KG1 (cell line): ENCODE data around the gene CUX1.
"Not testable (repeated sequence)": the region's sequence is repeated elsewhere in the genome, so short reads cannot be mapped to it uniquely, and the experiment has no call there.

Experiments used
- DNase-seq: peaks from one replicate; lab custom pipeline; 2025; lab: John Stamatoyannopoulos, UW

CUX1 gene

DNA sequence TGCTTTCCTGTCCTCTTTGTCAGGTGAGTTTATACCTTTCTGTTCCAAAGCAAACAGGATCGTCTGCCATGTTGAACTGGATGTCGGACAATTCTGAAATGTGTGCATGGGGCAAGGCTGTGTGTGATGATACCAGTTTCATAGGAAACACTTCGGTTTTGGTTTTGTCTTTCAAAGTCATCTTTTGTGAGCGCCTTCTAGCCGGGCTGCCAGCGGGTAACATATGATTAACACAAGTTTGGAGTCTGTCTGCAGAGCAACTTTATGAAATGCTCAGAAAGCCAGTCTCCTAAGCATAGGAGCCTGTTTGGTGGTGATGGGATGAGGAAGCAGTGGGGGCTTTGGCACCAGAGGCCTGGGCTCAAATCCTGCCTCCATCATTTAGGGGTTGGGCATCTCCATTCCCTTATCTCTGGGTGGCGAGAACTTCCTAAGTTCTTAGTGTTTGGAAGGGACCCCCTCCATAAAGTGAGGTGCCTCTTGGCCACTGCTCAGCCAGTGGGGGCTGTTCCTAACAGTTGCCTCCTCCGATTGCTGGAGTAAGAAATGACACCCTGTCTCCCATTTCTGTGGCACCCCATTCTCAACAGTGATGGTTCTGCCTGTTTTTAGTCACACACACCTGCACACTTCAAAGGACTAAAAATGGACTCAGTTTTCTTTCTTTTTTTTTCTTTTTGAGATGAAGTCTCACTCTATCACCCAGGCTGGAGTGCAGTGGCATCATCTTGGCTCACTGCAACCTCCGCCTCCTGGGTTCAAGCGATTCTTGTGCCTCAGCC lies 36.8 kb downstream of the CUX1 start:
- no peak for DNase-seq

DNA sequence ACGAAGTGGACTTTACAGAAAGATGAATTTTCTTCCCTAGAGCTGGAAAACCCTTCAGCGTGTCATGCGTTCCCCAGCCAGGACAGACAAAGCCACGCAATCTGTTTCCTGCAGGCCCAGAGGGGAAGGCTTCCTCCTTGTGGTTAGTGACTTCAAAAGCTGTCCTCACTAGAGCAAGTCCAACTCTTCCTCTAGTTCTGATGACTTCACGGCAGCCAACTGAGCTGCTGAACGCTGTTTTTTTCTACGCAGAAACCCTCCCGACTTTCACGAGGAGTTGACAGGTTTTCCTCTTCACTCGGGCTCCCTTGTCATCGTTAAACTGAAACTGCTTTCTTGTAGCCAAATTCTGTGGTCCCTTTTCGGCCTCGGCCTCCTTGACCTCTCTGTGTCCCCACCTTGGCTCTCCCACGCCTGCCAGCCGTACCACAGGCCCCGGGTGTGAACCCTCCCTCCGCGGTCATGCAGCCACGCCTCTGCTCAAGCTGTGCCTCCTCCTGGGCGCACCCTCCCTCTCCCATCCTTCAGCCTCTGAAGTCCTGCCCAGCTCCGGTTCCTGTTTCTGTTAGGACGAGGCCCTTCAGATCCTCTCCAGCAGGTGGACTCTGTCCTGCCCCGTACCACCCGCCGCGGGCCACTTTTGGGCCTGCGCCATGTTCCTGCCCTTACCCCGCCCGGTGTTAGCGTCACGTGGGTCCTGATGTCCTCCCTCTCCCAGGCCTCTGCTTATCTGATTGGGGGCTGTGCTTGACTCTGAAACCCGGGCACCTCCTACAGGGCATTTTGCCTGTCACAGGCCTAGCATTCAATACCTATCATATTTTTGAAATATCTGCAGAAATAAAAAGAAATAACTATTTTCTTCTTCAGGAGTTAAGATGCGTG lies 39.3 kb downstream of the CUX1 start:
- DNase-seq, result peak; percentile 57

DNA sequence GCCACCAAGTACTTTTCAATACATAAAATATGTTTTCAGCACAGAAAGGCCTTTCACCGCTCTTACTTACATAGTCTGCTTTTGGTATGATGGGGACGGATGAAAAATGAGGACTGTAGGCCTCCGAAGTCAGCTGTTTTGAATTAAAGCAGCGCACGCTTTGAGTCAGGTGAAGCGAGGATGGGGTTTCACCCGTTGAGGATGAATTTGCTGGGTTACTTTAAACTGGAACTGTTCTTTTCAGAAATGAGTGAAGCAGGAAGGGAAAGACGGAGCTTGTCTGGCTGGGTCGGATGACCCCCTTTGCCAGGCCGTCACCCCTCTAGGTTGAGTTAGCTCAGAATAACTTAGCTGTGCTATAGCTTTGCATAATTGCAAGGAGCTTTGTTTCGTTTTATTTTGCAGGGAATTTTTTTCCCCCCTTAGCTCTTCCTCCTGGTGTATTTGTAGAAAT lies 40.0 kb downstream of the CUX1 start:
- no peak for DNase-seq

DNA sequence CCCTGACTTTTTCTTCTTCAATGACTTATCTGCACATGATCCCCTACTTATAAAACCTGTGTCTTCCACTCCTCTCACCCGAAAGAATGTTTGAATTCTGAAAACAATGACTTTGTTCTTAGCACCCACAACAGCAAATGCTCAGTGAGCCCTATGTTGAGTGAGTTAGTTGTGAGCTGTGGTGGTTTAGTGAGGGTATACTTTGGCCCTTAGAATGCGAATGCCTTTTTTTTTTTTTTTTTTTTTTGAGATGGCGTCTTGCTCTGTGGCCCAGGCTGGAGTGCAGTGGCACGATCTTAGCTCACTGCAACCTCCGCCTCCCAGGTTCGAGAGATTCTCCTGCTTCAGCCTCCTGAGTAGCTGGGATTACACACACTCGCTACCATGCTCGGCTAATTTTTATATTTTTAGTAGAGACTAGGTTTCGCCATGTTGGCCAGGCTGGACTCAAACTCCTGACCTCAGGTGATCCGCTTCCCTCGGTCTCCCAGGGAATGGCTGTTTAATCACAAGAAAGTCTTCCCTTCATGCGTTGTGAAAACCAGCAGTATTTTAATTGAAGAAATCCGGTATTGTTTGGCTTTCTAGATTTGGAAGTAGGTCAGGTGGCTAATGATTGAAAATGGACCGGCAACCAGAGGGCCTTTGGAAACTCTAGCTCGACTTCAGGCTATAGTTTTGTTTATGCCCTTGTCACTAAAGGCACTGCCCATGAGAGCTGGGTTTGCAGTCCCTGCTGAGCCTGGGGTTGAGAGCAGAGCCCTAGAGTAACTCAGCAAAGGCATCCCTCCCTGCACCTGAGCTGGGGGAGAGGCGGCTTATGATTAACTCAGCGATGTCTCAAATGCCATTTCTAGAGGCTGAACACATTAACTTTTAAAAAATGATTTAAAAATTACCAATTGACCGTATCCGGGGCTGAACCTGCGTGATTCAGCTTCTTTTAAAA lies 41.3 kb downstream of the CUX1 start:
- no peak for DNase-seq

DNA sequence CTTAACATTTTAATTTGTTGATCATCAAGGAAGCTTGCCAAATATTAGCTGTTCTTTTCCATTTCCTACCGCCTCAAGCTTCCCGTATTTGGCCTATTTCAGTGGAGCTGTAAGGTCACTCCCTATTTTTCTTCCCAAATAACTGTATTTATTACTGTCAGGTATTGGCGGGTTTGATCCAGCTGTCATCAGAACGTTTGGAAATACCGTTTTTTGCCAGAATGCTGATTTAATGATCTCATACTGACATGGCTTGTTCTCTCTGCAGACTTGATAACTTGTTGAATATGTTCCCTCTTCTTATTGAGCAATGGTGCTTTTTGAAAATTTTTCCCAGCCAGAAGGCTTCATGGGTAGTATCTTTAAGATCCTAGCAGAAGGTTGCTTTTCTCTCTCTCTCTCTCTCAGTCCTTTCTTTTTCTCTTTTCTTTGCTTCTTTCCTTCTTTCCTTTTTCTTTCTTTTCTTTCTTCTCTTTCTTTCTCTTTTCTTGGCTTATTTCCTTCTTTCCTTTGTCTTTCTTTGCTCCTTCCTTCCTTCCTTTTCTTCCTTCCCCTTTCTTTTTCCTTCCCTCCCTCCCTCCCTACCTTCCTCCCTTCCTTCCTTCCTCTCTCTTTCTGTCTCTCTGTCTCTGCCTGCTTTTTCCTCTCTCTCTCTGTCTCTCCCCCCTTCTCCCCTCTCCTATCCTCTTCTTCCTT lies 42.1 kb downstream of the CUX1 start:
- no peak for DNase-seq

DNA sequence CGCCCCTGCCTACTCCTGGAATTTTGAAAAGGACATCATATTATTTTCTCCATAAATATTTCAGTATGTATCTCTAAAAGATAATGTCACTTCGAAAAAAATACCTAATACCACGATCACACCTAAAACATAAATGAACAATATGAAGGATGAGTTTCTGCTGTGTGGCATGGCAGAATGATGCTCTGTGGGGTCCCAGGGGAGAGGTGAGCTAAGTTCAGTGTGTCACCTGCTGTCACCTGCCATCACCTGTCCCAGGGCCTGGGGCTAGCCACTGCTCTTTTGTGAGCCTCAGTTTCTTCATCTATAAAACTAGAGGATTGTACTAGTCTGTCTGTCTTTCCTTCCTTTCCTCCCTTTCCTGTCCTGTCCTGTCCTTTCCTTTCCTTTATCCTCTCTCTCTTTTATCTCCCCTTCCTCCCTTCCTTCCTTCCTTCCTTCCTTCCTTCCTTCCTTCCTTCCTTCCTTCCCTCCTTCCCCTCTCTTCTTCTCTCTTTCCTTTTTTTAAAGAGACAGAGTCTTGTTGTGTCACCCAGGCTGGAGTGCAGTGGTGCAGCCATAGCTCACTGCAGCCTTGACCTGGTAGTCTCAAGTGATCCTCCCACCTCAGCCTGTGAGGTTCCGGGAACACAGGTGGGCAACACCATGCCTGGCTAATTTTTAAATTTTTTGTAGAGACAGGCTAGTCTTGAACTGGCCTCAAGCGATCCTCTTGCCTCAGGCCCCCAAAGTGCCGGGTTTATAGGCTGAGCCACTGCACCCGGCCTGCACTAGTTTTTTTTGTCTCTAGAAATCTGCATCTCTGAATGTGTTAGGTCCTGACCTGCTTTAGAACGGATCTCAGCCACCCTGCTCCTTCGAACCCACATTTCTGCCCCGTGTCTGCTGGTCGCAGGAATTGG lies 43.1 kb downstream of the CUX1 start:
- no peak for DNase-seq

DNA sequence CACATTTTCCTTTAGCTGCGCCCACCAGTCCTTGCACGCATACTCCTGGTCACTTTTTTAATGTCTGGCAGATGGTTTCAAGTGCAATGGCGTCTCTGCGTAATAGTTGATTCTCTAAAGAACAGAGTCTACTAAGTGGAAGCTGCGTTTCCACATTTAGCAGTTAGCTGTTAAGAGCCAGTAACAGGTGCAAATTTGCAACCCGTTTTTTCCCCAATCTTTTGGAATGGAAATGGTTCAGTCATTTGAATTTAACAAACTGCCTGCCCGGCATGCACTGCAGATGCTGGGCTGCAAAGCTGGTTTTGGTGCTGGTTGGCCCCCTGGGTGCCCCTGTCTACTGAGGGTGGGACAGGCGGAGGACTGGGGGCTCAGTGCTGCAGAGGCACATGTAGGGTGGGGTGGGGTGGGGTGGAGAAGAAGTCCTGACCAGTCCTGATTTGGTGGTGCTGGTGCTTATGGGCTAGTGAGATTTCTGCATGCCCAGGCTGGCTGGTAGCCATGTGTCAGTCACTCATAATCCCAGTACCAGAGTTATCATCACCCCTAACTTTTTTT lies 43.9 kb downstream of the CUX1 start:
- DNase-seq, result no peak

DNA sequence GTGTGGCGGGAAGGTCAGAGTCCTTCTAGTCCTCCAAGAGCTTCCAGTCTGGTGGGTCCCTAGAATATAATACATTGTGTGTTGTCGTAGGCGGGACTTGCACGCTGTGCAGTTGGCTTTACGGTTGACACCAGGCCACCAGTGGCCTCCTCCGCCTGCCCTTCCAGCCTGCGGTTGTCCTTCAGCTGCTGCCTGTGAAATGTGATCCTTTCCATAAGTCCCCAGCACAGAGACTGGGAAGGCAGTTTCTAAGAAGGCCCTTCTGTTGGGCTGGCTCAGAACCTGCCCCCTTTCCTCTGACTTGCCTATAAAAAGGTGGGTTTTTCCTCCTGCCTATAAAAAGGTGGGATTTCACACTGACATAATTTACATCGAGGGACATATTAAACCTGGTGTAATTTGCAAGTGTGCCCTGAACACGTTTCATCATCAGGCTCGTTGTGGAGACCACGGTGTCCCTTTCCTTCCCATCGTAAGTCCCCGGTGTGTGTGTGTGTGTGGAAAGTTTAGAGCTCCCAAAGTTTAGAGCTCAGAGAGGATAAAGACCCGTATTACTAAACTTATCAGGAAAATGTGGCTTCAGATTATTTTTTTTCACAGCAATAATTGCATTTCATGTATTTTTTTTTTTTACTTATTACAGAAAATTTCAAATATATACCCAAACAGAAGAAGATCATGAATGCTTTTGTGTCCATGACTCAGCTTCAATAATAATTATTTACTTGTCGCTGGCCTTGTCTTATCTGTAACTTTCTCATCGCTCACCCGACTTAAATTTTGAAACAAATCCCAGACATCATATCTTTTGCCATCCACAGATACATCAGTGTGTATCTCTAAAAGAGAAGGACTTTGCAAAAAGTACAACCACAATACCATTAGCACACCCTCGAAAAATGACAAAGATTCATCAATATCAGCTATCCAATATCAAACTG lies 45.1 kb downstream of the CUX1 start:
- DNase-seq, result no peak

DNA sequence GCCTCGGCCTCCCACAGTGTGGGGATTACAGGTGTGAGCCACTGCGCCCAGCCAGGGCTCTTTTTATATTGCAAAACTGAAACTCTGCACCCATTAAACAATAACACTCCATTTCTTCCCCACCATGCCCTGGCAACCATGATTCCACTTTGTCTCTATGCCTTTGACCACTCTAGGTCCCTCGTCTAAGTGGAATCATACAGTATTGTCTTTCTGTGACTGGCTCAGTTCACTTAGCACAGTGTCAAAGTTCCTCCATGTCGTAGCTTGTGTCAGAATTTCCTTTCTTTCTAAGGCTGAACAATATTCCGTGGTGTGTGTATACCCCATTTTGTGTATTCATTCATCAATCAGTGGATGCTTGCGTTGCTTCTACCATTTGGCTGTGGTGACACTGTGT lies 46.2 kb downstream of the CUX1 start:
- DNase-seq, result no peak

DNA sequence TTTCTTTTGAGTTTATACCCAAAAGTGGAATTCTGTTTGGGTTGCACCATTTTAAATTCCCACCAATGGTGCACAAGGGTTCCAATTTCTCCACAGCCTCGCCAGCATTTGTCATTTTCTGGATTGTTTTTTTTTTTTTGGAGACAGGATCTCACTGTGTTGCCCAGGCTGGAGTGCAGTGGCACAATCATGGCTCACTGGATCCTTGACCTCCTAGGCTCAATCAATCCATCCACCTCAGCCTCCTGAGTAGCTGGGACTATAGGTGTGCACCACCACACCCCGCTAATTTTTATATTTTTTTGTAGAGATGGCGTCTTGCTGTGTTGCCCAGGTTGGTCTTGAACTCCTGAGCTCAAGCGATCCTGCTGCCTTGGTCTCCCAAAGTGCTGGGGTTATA lies 46.6 kb downstream of the CUX1 start:
- no peak for DNase-seq

DNA sequence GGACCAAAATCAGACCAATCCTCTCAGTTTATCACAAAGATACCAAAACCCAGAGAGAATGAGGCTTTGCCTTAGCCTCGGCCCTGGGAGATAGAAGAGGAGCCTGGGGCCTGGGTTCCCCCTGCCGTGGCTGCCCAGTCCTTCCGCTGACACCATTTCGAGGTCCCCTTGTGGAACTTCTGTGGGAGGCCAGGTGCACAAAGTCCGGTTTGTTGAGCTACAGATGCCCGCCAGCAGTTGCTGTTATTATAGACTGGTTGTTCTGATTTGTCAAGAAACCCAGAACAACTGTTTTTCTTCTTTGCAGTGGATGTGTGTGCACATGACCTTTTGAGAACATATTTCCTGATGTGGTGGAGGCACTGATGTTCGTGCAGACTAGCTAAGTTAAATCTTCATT lies 47.6 kb downstream of the CUX1 start:
- no peak for DNase-seq

DNA sequence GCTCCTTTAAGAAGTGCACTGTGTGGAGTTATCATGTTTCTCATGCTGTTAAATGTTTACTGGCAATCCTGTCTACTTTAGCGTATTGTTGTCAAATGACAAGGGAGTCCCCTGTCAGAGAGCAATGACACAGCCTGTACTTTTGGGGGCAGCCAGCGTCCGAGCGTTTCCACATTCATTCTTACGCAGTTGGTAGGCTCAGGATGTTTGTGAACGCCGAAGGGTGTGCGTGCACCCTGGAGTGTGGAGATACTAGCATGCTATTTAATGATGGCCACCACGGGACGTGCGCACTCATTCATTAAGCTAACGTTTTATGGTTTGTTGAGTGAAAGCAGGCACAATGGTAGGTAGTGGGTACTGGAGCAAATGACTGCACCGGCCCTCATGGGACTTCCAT lies 48.0 kb downstream of the CUX1 start:
- no peak for DNase-seq

DNA sequence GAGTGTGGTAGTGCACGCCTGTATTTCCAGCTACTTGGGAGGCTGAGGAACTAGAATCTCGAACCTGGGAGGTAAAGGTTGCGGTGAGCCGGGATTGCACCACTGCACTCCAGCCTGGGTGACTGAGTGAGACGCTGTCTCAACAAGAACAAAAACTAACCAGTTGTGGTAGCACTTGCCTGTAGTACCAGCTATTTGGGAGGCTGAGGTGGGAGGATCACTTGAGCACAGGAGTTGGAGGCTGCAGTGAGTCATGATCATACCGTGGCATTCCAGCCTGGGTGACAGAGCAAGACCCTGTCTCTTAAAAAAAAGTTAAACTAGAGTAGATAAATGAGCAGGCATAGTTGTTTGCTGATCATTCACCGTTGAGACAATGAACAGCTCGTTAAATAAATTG lies 48.9 kb downstream of the CUX1 start:
- no peak for DNase-seq

DNA sequence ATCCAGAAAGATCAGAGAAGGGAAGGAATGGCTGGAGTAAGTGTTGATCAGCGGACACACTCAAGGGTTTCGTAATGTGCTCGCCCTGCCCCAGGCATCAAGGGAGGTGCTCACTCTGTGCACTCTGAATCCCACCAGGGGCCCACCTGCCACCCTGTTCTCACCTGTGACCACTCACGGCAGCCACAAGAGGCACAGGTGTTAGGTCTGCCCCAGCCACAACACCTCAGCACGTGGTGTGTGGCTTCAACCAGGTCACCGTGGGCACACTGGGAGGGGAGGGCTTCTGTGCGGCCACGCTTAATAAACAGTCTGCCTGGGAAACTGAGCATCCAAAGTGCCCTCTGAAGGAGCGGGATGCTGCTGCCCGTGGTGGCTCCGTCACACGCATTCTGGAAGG lies 49.8 kb downstream of the CUX1 start:
- DNase-seq, result no peak

DNA sequence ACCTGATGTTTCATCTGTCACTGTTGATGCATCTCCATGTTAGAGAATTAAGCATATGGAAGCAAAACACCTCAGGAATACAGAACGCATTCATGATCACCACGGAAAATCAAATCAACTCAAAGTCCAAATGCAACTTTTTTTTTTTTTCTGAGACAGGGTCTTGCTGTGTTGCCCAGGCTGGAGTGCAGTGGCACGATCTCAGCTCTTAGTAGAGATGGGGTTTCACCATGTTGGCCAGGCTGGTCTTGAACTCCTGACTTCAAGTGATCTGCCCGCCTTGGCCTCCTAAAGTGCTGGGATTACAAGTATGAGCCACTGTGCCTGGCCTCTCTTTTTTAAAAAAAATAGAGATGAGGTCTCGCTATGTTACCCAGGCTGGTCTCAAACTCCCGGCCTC lies 50.3 kb downstream of the CUX1 start:
- not testable (repeated sequence) for DNase-seq

DNA sequence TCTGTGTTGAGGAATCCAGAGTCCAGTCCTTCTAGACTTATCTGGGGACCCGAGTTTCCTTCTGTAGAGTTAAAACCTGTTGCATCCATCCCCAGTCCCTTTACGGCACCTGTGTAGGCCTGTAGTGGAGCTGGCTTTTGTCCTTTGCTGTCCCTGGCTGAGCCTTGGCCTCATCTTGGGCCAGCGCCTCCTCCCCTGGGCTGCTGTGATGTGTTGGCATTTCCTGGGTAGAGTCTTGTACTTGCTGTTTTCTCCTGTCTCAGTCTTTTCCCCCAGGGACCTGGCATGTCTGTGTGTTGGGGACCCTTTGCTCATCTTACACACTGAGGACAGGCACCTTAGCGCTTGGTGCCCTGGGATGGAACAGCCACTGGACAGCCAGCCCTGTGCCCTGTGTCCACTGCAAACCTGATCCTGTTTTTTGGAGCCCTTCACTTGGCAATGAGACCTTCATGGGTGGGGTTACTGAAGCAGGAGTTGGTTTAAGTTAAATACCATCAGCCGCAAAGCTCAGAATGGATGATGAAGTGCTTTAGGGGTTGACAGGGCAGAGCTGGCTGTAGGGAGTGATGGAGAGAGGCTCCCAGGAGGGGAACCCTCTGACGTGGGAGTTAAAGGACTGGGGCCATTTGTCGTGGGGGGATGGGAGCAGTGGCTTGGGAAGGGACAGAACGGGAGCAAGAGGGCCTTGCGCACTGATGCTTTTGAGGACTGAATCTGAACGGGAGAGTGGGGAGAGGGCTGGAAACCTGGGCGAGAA lies 50.9 kb downstream of the CUX1 start:
- no peak for DNase-seq

DNA sequence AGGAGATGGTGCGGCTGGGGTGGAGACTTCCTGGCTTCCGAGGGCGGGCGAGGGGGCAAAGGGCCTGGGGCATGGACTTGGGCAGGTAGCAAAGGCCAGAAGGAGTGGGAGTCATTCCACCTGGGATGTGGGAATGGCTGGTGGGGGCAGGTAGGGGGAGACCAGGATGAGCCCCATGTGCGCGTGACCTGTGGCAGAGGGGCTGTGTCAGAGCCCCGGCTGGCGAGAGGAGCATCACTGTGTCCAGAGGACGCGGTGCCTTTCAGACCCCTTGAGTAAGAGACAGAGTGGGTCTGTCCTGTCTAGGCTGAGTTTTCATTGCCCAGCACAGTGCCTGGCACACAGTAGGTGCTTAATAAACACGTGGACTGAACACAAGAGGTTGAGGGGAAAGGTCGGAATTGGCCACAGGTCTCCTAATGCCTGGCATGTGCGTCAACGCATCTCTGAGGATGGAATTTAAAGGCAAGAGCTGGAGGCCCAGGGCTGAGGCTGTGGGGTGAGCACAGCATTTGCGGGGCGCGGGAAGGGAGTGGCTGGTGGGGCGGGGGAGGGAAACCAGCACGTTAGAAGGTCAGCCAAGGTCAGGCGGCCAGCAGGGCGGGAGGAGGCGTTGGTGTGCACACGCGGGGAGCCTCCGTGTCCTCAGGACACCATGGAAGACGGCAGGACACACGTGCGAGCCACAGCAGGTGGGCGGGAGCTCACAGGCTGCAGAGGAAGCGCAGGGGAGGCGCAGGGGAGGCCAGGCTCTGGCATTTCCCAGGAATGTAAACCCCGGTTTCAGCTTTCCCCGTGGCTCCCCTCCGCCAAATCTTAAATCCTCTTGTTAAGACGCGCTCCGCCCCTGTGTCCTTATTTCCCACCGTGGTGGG lies 51.8 kb downstream of the CUX1 start:
- no peak for DNase-seq
